Right atrium auricular region (tissue), 2 donors: Measurements from ENCODE around the gene CASD1. TPM values are rescaled to one million over a fixed set of nuclear protein-coding genes. Genes with fewer than 3 reads are reported as not detected.

Experiments used
- DNase-seq: peaks from one replicate; pipeline ENCODE4 v3.0.0-alpha.2; 2019; ENCODE audit warnings: low spot score
- H3K27ac ChIP-seq, 2 donors: fragments of 200-600 bp; sonication (generic); 1 replicate in 1 of 2; 2 replicates in 1 of 2; pipeline ENCODE4 v1.5.1; 2016 to 2019
- H3K27me3 ChIP-seq, 2 donors: fragments of 200-600 bp; sonication (generic); one replicate each; pipeline versions ENCODE4 v1.5.1 to v1.6.0; 2017 to 2019
- H3K36me3 ChIP-seq: fragments of 200-600 bp; sonication (generic); one replicate; pipeline ENCODE4 v1.5.1; 2016
- H3K4me1 ChIP-seq, 2 donors: fragments of 200-600 bp; sonication (generic); one replicate each; pipeline versions ENCODE4 v1.5.1 to v1.6.0; 2017 to 2019
- H3K4me3 ChIP-seq, 2 donors: fragments of 200-600 bp; sonication (generic); 1 replicate in 1 of 2; 2 replicates in 1 of 2; pipeline ENCODE4 v1.5.1; 2017 to 2019; ENCODE audit warnings: mild to moderate bottlenecking in 1 of 2, moderate library complexity in 1 of 2
- H3K9me3 ChIP-seq, 2 donors: fragments of 200-600 bp; sonication (generic); one replicate each; pipeline ENCODE4 v1.5.1; 2019
- CTCF ChIP-seq, 2 donors: fragments of 200-600 bp; sonication (generic); IDR thresholded peaks; one replicate each; pipeline ENCODE4 v1.5.1; 2019; ENCODE audit warnings: antibody characterized with exemption in 2 of 2
- total RNA-seq, 2 donors: library from RNA; depleted of rRNA; stranded (reverse); fragments of >200 nt; gene quantifications; one replicate each; pipeline ENCODE4 v1.1.0, GENCODE V29; 2016

The CASD1 gene
- total RNA-seq, 2 donors from 2014 or later: 15.6 to 25.5 TPM

DNA sequence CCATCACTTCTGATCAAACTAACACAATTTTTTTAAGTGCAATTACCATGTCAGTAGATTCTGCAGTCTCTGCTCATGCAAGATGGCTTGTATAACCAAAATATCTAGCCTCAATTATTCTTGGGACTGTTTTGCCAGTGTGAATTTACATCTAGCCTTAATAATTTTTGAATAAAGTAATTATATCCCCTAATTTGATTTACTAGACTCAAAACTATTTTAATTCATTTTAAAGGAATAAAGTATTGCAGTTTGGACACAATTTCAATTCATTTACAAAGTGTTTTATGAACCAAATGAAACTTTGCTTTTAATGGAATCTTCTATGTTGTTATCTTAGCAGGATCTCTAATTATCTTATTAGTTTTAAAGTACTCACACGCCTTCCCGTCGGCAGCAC is 90.7 kb downstream of the CASD1 start:
- DNase-seq: no peak
- TF ChIP-seq CTCF (IDR thresholded peaks at IDR 0.05): no peak
- Histone ChIP-seq H3K9me3 (no peaks in the 10 kb centered on the region), H3K4me1 (no peaks in the 10 kb centered on the region), H3K27me3 (no peaks in the 10 kb centered on the region), H3K36me3 (peaks cover 8% of the 10 kb centered on the region), H3K4me3 (no peak overlapping the region), H3K27ac (no peak overlapping the region)

DNA sequence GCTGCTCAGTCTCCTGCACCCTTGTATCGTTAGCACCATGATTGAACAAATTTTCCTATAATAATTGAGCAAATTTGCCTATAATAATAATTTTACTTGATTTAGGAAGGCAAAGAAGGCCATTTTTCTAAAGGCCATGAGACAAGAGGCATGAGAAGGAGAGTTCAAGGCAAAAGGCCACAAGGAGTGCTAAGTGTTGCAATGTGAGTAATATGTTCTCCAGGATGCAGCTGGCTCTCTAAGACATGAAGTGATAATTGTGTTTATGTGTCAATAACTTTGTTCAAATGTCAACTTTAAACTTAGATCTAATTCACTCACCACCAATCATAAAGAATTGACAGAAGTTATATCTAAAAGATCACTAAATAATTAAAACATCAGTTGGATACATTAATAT is 92.6 kb downstream of the CASD1 start:
- no peak for DNase-seq
- peaks cover 0 to 2% of the 10 kb centered on the region in 2 donors for H3K9me3 ChIP-seq
- no peaks in the 10 kb centered on the region for H3K4me1 ChIP-seq
- H3K27me3 ChIP-seq: no peaks in the 10 kb centered on the region
- peaks cover 5% of the 10 kb centered on the region for H3K36me3 ChIP-seq
- no peak overlapping the region for H3K27ac ChIP-seq
- H3K4me3 ChIP-seq: no peak overlapping the region
- no peak for TF ChIP-seq CTCF (IDR thresholded peaks at IDR 0.05)

DNA sequence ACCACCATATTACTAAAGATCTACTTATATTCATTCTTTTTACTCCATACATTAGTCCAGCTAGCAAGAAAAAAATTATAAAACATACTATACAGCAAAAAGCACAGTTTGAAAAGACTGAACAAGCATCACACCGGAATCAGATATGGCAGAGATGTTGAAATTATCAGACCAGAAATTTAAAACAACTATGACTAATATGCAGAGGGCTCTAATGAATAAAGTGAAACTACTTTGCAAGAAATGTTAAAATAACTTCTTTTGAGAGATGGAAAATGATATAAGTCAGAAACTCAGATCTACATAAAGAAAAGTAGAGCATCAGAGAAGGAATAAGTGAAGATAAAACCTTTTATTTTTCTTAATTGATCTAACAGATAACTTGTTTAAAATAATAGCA is 95.4 kb downstream of the CASD1 start:
- H3K4me1 ChIP-seq: no peaks in the 10 kb centered on the region
- no peak for DNase-seq
- no peak for TF ChIP-seq CTCF (IDR thresholded peaks at IDR 0.05)
- H3K9me3 ChIP-seq: peaks cover 0 to 5% of the 10 kb centered on the region in 2 donors
- H3K36me3 ChIP-seq: no peaks in the 10 kb centered on the region
- no peak overlapping the region for H3K4me3 ChIP-seq
- no peaks in the 10 kb centered on the region for H3K27me3 ChIP-seq
- no peak overlapping the region for H3K27ac ChIP-seq

Other genes starting within 250 kb of the CASD1 start
- 100 to 1,000 TPM in 1 of 2 donors, 10 to 100 TPM in 1; 67.0 to 228 TPM for gene COL1A2, start 114.9 kb upstream of the CASD1 start, total RNA-seq
- gene SGCE, start 146.3 kb downstream of the CASD1 start, total RNA-seq: 10 to 100 TPM; 41.0 to 75.9 TPM